Suprapubic skin (tissue), 3 donors: ENCODE data around the gene DIP2C.

ENCODE experiments used
- CTCF ChIP-seq, 2 donors: fragments of 200-600 bp in 1 of 2; fragments of 450-650 bp in 1 of 2; sonication (generic) in 1 of 2; IDR thresholded peaks; one replicate each; pipeline ENCODE4 v1.5.1; 2016 to 2019; ENCODE audit warnings: antibody characterized with exemption in 2 of 2, mild to moderate bottlenecking in 1 of 2, moderate library complexity in 1 of 2
- EP300 ChIP-seq: sonication (generic); formaldehyde crosslinking; IDR thresholded peaks from one replicate; pipeline ENCODE4 v1.6.1; 2017; ENCODE audit warnings: antibody characterized with exemption

- no peak for TF ChIP-seq EP300
- TF ChIP-seq CTCF (IDR thresholded peaks at IDR 0.05): no peak
Measured at GRCh38 chr10:481628-482027, 207.8 kb downstream of the DIP2C start.
